NCI-H446 (cell line): Measurements from ENCODE around the gene GOT1.

ENCODE experiments used
- DNase-seq, 2 experiments: peaks; one replicate each; lab custom pipeline; 2025; lab: John Stamatoyannopoulos, UW

The GOT1 gene

DNA sequence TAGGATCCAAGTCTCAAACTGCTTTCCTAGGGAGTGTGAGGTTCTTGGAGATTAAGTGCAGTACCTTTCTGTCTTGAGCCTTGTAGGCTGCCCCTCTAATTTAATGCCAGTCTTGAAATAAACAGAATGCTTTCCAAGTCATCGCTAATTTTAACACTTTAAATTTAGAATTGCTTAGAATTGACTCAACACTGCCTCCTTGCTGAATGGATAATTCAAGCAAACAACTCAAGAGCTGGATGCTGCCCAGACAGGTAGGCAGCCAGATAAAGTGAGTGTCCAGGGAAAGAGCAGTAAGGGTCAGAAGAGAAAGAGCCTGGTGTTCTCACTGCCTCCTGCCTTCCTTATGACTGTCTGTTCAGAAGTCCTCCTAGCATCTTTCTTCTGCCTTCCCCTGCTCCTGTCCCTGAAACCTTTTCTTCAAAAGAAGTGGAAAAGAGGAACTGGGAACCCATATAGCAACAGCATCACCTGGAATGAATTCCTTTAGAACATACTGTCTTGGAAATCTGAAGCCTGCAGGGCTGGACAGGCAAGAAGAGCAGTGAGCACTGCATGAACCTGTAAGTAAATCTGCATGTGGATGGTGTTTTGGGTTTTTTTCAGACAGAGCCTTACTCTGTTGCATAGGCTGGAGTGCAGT, 3.1 kb upstream of the GOT1 start:
- no peak for DNase-seq

- DNase-seq: no peak
Observed at GRCh38 chr10:99432881-99433280, 2.5 kb upstream of the GOT1 start.

DNA sequence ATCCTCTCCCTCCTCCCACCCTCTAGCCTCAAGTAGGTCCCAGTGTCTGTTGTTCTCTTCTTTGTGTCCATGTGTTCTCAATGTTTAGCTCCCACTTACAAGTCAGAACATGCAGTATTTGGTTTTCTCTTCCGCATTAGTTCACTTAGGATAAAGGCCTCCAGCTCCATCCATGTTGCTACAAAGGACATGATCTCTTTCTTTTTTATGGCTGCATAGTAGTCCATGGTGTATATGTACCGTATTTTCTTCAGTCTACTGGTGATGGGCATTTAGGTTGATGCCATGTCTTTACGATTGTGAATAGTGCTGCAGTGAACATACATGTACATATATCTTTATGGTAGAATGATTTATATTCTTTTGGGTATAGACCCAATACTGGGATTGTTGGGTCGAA, 1.6 kb upstream of the GOT1 start:
- DNase-seq: no peak

DNA sequence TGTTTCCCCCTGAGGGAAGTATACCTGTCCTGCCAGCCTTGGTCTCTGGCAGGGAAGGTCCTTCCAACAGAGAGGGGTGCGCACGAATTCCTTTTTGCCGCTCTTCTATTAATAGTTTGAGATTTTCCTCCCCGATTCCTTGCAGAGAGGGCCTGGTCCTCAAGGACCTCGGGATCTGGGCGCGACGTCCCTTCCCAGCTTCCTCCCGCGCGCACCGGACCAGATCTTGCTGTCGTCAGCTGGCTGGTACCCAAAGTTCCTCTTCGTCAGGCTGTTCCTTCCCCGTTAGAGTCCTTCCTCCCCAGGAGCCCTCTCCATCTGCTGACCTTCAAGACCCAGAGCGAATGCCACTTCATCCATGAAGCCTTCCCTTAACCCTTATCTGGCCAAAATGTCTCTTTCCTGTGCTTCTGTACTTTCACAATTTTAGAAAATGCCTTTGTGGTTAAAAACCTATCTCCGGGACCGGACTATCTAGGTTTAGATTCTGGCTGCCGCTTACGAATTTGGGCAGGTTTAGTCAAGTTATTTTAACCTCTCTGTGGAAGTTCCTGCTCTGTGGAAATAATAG, 851 bp upstream of the GOT1 start:
- peak in 1 of 2 experiments; percentile 26 for DNase-seq

- DNase-seq: no peak
Observed at GRCh38 chr10:99430116-99430450, 341 bp downstream of the GOT1 start.

GRCh38 chr10:99429517-99430095, 818 bp downstream of the GOT1 start:
- DNase-seq: no peak

GRCh38 chr10:99427566-99428190, 2.7 kb downstream of the GOT1 start:
- no peak for DNase-seq

DNA sequence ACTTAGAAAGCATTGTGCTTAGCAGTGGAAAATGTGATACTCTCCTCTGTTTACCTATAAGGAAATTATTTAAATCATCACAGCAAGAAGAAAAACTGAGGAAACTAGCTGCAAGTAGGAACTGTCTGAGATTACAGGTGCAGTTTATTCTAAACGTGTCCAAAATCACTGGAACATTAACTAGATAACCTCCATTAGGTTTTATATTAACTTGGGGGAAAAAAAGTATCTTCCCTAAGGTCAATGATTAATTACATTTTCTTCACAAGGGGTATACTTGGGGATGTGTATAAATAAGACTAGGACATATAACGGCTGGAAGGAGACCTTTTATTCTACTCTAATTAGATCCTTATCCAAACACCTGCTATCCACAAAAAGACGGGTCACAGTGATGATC, 3.7 kb downstream of the GOT1 start:
- DNase-seq: no peak

DNA sequence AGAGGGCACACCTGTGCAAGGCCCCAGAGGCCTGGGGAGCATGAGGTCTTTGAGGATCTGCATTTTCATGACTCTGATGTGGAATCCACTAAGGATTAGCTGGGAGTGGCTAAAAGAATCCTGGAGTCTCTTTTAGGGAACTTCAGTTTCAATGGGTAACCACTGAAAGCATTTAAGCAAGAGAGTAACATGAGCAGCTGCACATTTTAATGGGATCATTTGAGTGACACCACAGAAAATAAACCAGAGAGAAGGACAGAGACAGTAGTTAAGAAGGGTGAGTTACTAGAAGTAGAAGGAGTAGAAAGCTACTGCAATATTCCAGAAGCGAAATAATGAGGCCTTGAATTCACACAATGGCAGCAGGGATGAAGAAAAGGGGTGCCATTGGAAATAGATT, 5.2 kb downstream of the GOT1 start:
- no peak for DNase-seq

DNA sequence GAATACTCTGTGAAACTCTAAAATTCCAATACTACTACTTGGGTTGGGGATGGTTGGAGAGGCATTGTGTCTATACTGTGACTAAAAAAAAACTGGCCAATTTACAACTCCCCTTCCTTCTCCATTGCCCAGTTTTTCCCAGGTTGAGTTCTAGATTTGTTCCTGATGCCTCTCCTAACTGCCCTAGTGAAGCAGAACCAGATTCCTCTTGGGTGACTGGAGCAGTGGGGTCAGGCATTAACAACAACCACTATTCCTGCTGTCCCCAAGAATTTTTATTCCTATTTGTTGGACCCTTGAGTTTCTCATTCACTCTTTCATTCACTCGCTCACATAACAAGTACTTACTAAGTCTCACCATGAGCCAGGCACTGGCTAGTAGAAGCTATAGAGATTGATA, 5.8 kb downstream of the GOT1 start:
- no peak for DNase-seq

DNA sequence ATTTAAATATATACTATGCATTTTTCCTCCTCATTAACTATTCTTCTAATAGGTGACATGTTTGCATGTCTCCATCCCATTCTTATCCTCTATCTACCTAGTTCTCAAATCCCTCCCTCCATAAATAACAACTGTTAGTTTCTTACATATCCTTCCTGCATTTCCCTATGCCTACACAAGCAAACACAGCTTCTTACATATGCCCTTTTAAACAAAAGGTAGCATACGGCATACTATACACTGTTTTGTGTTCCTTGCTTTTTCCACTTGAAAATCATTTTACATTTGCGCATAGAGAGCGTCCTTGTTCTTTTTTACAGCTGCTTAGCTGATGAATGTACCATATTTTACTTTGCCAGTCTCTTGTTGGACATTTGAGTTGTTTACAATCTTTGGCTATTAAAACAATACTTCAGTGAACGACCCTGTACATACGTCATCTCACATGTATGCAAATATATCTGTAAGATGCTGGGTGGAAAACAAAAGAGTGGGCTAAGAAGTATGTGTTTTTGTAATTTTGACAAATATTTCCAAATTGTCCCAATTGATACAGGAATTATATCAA, 7.8 kb downstream of the GOT1 start:
- no peak for DNase-seq

DNA sequence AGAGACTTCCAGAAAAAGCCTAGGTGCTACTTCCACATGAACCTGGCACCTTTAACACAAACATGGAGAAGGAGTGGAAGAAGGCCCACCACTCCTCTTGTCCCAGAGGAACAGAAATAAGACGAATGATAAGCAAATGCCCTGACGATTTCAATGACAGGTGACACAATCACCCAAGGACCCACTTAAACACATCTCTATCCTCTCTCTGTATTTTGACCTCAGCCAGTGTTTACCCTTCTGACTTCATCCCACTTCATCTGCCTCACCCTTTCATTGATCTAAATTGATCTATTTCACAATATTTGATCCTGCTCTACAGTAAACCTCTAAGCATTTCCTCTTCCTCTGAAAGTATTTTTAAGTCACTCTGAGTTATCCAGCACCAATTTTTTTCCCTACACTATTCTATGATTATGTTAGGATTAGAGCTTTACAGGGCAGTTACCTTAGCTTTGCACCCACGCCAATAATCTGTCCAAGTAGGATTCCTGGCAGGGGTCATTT, 9.1 kb downstream of the GOT1 start:
- DNase-seq: no peak

DNA sequence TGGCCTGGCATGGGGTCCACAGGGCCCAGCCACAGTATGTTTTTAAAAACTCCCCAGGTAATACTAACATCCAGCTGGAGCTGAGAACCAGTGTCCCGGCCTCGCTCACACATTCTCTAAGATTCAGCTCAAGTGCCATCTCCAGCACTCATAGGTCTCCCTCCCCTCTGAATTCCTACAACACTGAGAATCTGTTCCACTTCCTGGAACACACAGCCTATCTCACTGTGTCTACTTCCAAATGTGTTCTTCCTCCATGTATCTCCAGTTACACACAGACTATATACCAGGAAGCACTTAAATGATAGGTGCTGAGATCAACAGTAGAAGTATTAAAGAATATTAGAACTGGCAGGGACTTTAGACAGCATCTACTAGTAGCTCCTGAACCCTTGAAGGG, 10.7 kb downstream of the GOT1 start:
- DNase-seq: no peak

DNA sequence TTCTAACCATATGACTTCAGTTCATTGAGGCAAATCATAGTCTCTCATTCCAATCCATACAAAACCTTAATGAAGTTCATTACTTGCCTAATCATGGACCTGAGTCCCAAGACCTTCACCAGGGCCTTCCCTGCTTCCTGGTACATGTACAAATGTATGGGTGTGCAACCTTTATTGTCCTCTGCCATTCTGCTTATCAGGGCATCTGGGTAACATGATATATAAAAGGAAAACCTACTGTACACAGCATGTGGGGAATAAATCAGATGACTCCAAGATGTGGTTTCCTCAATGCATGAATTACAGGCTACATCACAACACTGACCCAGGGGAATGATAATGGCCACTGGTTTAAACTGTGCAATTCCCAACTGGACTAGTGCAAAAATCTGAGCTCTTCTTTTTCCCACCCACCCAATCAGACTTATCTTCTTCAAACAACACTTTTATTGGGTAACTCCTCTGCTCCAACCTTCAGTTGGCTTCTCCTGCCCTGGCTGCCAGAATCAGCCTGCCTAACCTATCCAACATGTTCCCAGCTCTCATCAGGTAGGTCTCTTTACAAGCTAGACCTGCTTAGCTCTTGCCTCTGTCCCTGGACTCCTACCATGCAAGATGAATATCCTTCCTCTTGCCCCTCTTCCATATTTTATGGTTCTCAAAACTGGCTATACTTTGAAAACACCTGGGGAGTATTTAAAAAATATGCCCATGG, 11.4 kb downstream of the GOT1 start:
- no peak for DNase-seq

GRCh38 chr10:99412099-99412498, 18.3 kb downstream of the GOT1 start:
- no peak for DNase-seq

GRCh38 chr10:99411546-99411945, 18.9 kb downstream of the GOT1 start:
- DNase-seq: no peak

DNA sequence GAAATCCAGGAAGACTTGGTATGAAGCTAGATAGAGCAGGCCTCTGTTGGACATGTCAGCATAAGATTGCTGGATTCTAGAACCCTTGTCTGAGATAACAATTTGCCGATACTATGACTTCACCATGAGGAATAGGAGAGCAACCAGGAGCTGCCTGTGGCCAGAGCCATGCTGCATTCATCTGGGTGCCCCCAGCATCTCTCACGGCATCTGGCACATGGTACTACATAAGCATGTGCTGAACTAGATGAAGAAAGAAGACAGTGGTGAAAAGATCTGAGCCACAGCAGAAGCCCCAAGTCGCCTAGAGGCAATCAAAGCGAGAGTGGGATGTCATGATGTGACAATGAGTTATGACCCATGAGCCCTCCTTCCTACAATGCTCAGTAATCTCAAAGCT, 19.5 kb downstream of the GOT1 start:
- DNase-seq: no peak

- DNase-seq: no peak
Observed at GRCh38 chr10:99410146-99410545, 20.3 kb downstream of the GOT1 start.

- DNase-seq: no peak
Observed at GRCh38 chr10:99406149-99406548, 24.3 kb downstream of the GOT1 start.

GRCh38 chr10:99403674-99404073, 26.8 kb downstream of the GOT1 start:
- no peak for DNase-seq

- no peak for DNase-seq
Observed at GRCh38 chr10:99399664-99400063, 30.8 kb downstream of the GOT1 start.

DNA sequence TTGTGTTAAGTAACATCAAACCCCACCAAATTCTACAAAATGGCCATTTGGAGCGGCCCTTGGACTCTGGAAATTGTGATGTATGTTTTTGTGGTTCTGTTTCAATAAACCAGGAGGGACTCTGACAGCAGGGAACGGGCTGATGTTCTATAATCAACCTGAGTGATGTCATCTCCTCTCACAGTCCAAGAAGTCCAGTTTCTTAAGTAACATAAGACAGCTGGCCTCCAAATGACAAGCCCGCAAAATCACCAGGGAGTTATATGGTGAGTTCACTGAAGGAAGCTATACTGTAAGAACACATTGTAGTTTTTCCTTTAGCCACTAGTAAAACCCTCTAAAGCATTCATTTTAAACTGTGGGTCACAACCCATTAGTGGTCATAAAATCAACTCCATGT, 34.0 kb downstream of the GOT1 start:
- DNase-seq: no peak
